ENCODE measurements around the gene DCAF12. TPM values are rescaled to one million over a fixed set of nuclear protein-coding genes. Genes with fewer than 3 reads are reported as not detected.

DCAF12 gene
- total and polyA plus RNA-seq, 2 of the 8 experiments (the other 6 are each of a cell fraction or from before 2014, with no cell fraction given) = 22.7 to 29.2 TPM

- FAIRE-seq = no peak
- H3K18ac ChIP-seq (ENCODE audit: extremely low read depth, low read length) = no peak overlapping the region
- no peak overlapping the region for H3K4me2 ChIP-seq (ENCODE audit: insufficient read depth in 1 of 2, low read depth in 2 of 2, low read length in 2 of 2)
- no peak overlapping the region for H3K27ac ChIP-seq (ENCODE audit: low read depth, low read length)
- no peak overlapping the region for H3K23ac ChIP-seq (ENCODE audit: insufficient read length)
- H3K56ac ChIP-seq (replicated peaks; ENCODE audit: insufficient read length, low read depth, low read length) = no peak overlapping the region
- no peaks in the 10 kb centered on the region for H3K27me3 ChIP-seq (replicated peaks in 1 of 4; ENCODE audit: control insufficient read depth in 3 of 4, extremely low read depth in 1 of 4, insufficient read depth in 3 of 4, low read length in 3 of 4)
- no peaks in the 10 kb centered on the region for H3K23me2 ChIP-seq (ENCODE audit: low read depth, low read length)
- POLR2A ChIA-PET (ENCODE audit: partially characterized antibody) = no interaction called here
- H4K91ac ChIP-seq (replicated peaks; ENCODE audit: insufficient read length, low read length) = no peak overlapping the region
- H3K79me2 ChIP-seq (ENCODE audit: control insufficient read depth in 1 of 2, insufficient read depth in 2 of 2, low read length in 2 of 2) = no peaks in the 10 kb centered on the region
- H2BK12ac ChIP-seq (ENCODE audit: low read depth, low read length) = no peak overlapping the region
- no peak overlapping the region for H2BK20ac ChIP-seq (ENCODE audit: low read length)
- H3K4me1 ChIP-seq (replicated peaks in 1 of 4; ENCODE audit: control insufficient read depth in 3 of 4, insufficient read depth in 4 of 4, low read length in 3 of 4) = no peaks in the 10 kb centered on the region
- DNase-seq (ENCODE audit: low read depth in 1 of 2, low spot score in 2 of 2) = no peak
- no peak overlapping the region for H3K4ac ChIP-seq (replicated peaks; ENCODE audit: insufficient read length, low read depth, low read length)
- no peak overlapping the region for H4K5ac ChIP-seq (ENCODE audit: insufficient read length, low read depth, low read length)
- no peak overlapping the region for H2AFZ ChIP-seq (ENCODE audit: low read length)
- no peaks in the 10 kb centered on the region for H3K9me3 ChIP-seq (ENCODE audit: insufficient read depth in 2 of 2, low read depth in 1 of 2, low read length in 1 of 2)
- H4K20me1 ChIP-seq (replicated peaks in 1 of 2; ENCODE audit: control insufficient read depth in 1 of 2, insufficient read depth in 2 of 2, low read length in 2 of 2) = peaks cover 0 to 2% of the 10 kb centered on the region in 2 experiments
- no peak overlapping the region for H2BK120ac ChIP-seq (replicated peaks; ENCODE audit: low read depth, low read length)
- H3K9ac ChIP-seq (replicated peaks in 1 of 4; ENCODE audit: extremely low read depth in 1 of 4, low read depth in 3 of 4, low read length in 3 of 4) = no peak overlapping the region
- 95% methylated on average over 10 of the region's 11 CpGs; no CpG with 5 or more reads in 1 of the 2 experiments for WGBS, 2 experiments (ENCODE audit: extremely low coverage in 1 of 2, insufficient coverage in 1 of 2, insufficient read length in 1 of 2, insufficient replicate concordance in 2 of 2, low coverage in 1 of 2, low lambda C conversion rate in 2 of 2, missing lambda C conversion rate in 1 of 2)
- H3K79me1 ChIP-seq (ENCODE audit: low read depth, low read length) = no peaks in the 10 kb centered on the region
- H2BK15ac ChIP-seq (ENCODE audit: low read length) = no peak overlapping the region
- no peak overlapping the region for H3K4me3 ChIP-seq (ENCODE audit: extremely low read depth in 1 of 4, insufficient read depth in 2 of 4, low read depth in 3 of 4, low read length in 4 of 4)
- peaks cover 20 to 53% (median 42%) of the 10 kb centered on the region in 4 experiments for H3K36me3 ChIP-seq (ENCODE audit: control insufficient read depth in 2 of 4, insufficient read depth in 4 of 4, low read length in 3 of 4)
- CTCF ChIA-PET (ENCODE audit: partially characterized antibody) = interaction anchor here (1.6 kb wide), 1 partner anchor 37 kb away, joined by 3 read pairs; no protein-coding TSS in a partner anchor
- H2BK5ac ChIP-seq (ENCODE audit: low read depth, low read length) = no peak overlapping the region
- no peak overlapping the region for H2AK5ac ChIP-seq (ENCODE audit: low read depth, low read length)
- H4K8ac ChIP-seq (ENCODE audit: extremely low read depth, insufficient read depth, low read length) = no peak overlapping the region
- H3K14ac ChIP-seq (ENCODE audit: insufficient read length) = no peak overlapping the region
- TF ChIP-seq TBP (IDR thresholded peaks at IDR 0.05; ENCODE audit: low read depth, low read length) (no peak), TEAD4 (IDR thresholded peaks at IDR 0.05; ENCODE audit: low read depth, low read length) (no peak), KDM4A (IDR thresholded peaks at IDR 0.05; ENCODE audit: low read depth, low read length, severe bottlenecking) (no peak), POU5F1 (IDR thresholded peaks at IDR 0.05; ENCODE audit: low read depth, low read length) (no peak), SAP30 (IDR thresholded peaks at IDR 0.05; ENCODE audit: insufficient read depth, insufficient replicate concordance, low read length) (no peak), CREB1 (IDR thresholded peaks at IDR 0.05) (no peak), SIN3A (conservative IDR thresholded peaks at IDR 0.05 in 1 of 2, IDR thresholded peaks at IDR 0.05 in 1 of 2; ENCODE audit: low read depth in 1 of 2, low read length in 2 of 2) (no peak), CTBP2 (IDR thresholded peaks at IDR 0.05; ENCODE audit: borderline replicate concordance, insufficient read depth, insufficient read length, low read length) (no peak), RNF2 (IDR thresholded peaks at IDR 0.05; ENCODE audit: borderline replicate concordance, low read depth, low read length, missing control alignments, poor library complexity, severe bottlenecking) (no peak), JUND (IDR thresholded peaks at IDR 0.05; ENCODE audit: low read length) (no peak), GTF2F1 (IDR thresholded peaks at IDR 0.05; ENCODE audit: borderline replicate concordance, low read depth, low read length) (no peak)
- TF ChIP-seq, protein P1, sequence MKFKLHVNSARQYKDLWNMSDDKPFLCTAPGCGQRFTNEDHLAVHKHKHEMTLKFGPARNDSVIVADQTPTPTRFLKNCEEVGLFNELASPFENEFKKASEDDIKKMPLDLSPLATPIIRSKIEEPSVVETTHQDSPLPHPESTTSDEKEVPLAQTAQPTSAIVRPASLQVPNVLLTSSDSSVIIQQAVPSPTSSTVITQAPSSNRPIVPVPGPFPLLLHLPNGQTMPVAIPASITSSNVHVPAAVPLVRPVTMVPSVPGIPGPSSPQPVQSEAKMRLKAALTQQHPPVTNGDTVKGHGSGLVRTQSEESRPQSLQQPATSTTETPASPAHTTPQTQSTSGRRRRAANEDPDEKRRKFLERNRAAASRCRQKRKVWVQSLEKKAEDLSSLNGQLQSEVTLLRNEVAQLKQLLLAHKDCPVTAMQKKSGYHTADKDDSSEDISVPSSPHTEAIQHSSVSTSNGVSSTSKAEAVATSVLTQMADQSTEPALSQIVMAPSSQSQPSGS (IDR thresholded peaks at IDR 0.05; ENCODE audit: low read length) = no peak
Measured at GRCh38 chr9:34102796-34103195, 23.7 kb downstream of the DCAF12 start.
